SU-DHL-6 (cell line): ENCODE measurements around the gene LIG3.

Experiments
- EZH2phosphoT487 ChIP-seq: fragments of 200-600 bp; sonication (generic), shearing (Covaris generic); conservative IDR thresholded peaks from 2 replicates; pipeline ENCODE4 v1.6.1; 2018; ENCODE audit warnings: mild to moderate bottlenecking, antibody characterized with exemption, low read length, moderate library complexity, mixed read lengths
- TF ChIP-seq, protein P1 (sequence below): fragments of 200-600 bp; sonication (generic); IDR thresholded peaks from one replicate; pipeline ENCODE4 v1.5.1; 2017; ENCODE audit warnings: antibody characterized with exemption, mild to moderate bottlenecking, low read length, moderate library complexity; ENCODE audit not compliant: insufficient read depth, poor library complexity, severe bottlenecking

DNA sequence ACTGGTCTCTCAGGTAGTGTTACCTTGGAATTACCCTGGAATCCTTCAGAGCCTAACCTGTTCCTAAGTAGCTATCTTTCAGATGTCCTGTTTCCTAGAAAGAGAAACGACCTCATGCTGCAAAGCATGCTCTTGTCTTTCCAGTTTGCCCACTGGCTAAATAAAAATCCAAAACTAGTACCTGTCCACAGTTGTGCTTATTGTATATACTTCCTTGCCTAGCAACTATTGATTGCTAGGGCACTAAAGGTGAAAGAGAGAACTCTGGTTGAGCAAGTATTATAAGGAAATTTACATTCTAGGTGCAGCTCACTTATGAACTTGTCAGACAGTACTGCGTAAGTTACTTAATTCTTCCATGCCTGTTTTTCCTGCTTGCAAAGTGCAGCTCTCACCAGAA is 38.5 kb downstream of the LIG3 start:
- TF ChIP-seq, protein P1, sequence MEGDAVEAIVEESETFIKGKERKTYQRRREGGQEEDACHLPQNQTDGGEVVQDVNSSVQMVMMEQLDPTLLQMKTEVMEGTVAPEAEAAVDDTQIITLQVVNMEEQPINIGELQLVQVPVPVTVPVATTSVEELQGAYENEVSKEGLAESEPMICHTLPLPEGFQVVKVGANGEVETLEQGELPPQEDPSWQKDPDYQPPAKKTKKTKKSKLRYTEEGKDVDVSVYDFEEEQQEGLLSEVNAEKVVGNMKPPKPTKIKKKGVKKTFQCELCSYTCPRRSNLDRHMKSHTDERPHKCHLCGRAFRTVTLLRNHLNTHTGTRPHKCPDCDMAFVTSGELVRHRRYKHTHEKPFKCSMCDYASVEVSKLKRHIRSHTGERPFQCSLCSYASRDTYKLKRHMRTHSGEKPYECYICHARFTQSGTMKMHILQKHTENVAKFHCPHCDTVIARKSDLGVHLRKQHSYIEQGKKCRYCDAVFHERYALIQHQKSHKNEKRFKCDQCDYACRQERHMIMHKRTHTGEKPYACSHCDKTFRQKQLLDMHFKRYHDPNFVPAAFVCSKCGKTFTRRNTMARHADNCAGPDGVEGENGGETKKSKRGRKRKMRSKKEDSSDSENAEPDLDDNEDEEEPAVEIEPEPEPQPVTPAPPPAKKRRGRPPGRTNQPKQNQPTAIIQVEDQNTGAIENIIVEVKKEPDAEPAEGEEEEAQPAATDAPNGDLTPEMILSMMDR = no peak
- no peak for TF ChIP-seq EZH2phosphoT487
